NCI-H524 (cell line): ENCODE results near the gene AFF1.
"Not testable (repeated sequence)": the region's sequence is repeated elsewhere in the genome, so short reads cannot be mapped to it uniquely, and the experiment has no call there.

ENCODE experiments used
- DNase-seq, 2 experiments: peaks; one replicate each; lab custom pipeline; 2025; lab: John Stamatoyannopoulos, UW

AFF1 gene

GRCh38 chr4:87117051-87117731 is 182.4 kb downstream of the AFF1 start:
- no peak for DNase-seq

GRCh38 chr4:87117732-87118075 is 182.9 kb downstream of the AFF1 start:
- no peak for DNase-seq

GRCh38 chr4:87118421-87118820 is 183.6 kb downstream of the AFF1 start:
- DNase-seq: no peak

- no peak for DNase-seq
These were observed 184.0 kb downstream of the AFF1 start for GRCh38 chr4:87118826-87119225.

GRCh38 chr4:87120010-87120409 is 185.2 kb downstream of the AFF1 start:
- DNase-seq: no peak

- no peak for DNase-seq
These were observed 185.8 kb downstream of the AFF1 start for GRCh38 chr4:87120411-87121162.

GRCh38 chr4:87121341-87122065 is 186.7 kb downstream of the AFF1 start:
- no peak for DNase-seq

- DNase-seq: no peak
These were observed 187.4 kb downstream of the AFF1 start for GRCh38 chr4:87122252-87122651.

GRCh38 chr4:87126056-87126455 is 191.2 kb downstream of the AFF1 start:
- DNase-seq: no peak

GRCh38 chr4:87128006-87128705 is 193.3 kb downstream of the AFF1 start:
- no peak for DNase-seq

GRCh38 chr4:87129681-87130080 is 194.9 kb downstream of the AFF1 start:
- no peak for DNase-seq

- no peak for DNase-seq
These were observed 196.3 kb downstream of the AFF1 start for GRCh38 chr4:87130985-87131703.

GRCh38 chr4:87132035-87132434 is 197.2 kb downstream of the AFF1 start:
- DNase-seq: no peak

GRCh38 chr4:87133183-87133582 is 198.4 kb downstream of the AFF1 start:
- DNase-seq: no peak

GRCh38 chr4:87134122-87134521 is 199.3 kb downstream of the AFF1 start:
- DNase-seq: no peak

GRCh38 chr4:87141428-87141827 is 206.6 kb downstream of the AFF1 start:
- no peak for DNase-seq

GRCh38 chr4:87144356-87144755 is 209.5 kb downstream of the AFF1 start:
- no peak for DNase-seq

GRCh38 chr4:87145934-87146333 is 211.1 kb downstream of the AFF1 start:
- DNase-seq: not testable (repeated sequence)

GRCh38 chr4:87147116-87147515 is 212.3 kb downstream of the AFF1 start:
- DNase-seq: no peak

GRCh38 chr4:87150498-87151261 is 215.9 kb downstream of the AFF1 start:
- DNase-seq: peak; percentile 6 to 60

GRCh38 chr4:87151730-87152129 is 216.9 kb downstream of the AFF1 start:
- no peak for DNase-seq
